Astrocyte (in vitro differentiated cells and primary cell): ENCODE data around the gene FUZ.

Experiments used
- EZH2 ChIP-seq: IDR thresholded peaks from 2 replicates; pipeline ENCODE4 v1.6.1; 2012; ENCODE audit warnings: mild to moderate bottlenecking, low read length, inconsistent platforms; ENCODE audit not compliant: insufficient read depth
- TF ChIP-seq, protein P1 (sequence below): IDR thresholded peaks from 2 replicates; pipeline ENCODE4 v1.5.1; 2011; ENCODE audit warnings: low read depth, mild to moderate bottlenecking, inconsistent platforms, low read length, moderate library complexity; ENCODE audit not compliant: insufficient read depth

GRCh38 chr19:49805822-49806619 lies 7.1 kb downstream of the FUZ start:
- TF ChIP-seq, protein P1, sequence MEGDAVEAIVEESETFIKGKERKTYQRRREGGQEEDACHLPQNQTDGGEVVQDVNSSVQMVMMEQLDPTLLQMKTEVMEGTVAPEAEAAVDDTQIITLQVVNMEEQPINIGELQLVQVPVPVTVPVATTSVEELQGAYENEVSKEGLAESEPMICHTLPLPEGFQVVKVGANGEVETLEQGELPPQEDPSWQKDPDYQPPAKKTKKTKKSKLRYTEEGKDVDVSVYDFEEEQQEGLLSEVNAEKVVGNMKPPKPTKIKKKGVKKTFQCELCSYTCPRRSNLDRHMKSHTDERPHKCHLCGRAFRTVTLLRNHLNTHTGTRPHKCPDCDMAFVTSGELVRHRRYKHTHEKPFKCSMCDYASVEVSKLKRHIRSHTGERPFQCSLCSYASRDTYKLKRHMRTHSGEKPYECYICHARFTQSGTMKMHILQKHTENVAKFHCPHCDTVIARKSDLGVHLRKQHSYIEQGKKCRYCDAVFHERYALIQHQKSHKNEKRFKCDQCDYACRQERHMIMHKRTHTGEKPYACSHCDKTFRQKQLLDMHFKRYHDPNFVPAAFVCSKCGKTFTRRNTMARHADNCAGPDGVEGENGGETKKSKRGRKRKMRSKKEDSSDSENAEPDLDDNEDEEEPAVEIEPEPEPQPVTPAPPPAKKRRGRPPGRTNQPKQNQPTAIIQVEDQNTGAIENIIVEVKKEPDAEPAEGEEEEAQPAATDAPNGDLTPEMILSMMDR: no peak
- no peak for TF ChIP-seq EZH2
